HEK293T (cell line): ENCODE measurements around the gene TEX11.

Experiments
- ARNT ChIP-seq: fragments of 450-650 bp; IDR thresholded peaks from 2 replicates; pipeline ENCODE4 v1.6.1; 2017; ENCODE audit warnings: mild to moderate bottlenecking
- ELF4 ChIP-seq: fragments of 450-650 bp; IDR thresholded peaks from 2 replicates; pipeline ENCODE4 v1.6.1; 2017; ENCODE audit warnings: antibody characterized with exemption
- FOXA1 ChIP-seq: fragments of 450-650 bp; IDR thresholded peaks from 2 replicates; pipeline ENCODE4 v1.6.1; 2016; ENCODE audit warnings: mild to moderate bottlenecking
- FOXK2 ChIP-seq: fragments of 450-650 bp; IDR thresholded peaks from 2 replicates; pipeline ENCODE4 v1.6.1; 2016; ENCODE audit warnings: mild to moderate bottlenecking
- HDGF ChIP-seq: fragments of 450-650 bp; IDR thresholded peaks from 2 replicates; pipeline ENCODE4 v1.6.1; 2017; ENCODE audit warnings: antibody characterized with exemption, borderline replicate concordance
- NFRKB ChIP-seq: fragments of 450-650 bp; IDR thresholded peaks from 2 replicates; pipeline ENCODE4 v1.6.1; 2016; ENCODE audit warnings: mild to moderate bottlenecking, moderate library complexity
- PKNOX1 ChIP-seq: fragments of 450-650 bp; IDR thresholded peaks from 2 replicates; pipeline ENCODE4 v1.6.1; 2016
- SP1 ChIP-seq: fragments of 450-650 bp; IDR thresholded peaks from 2 replicates; pipeline ENCODE4 v1.6.1; 2017
- SUZ12 ChIP-seq: fragments of 450-650 bp; IDR thresholded peaks from 2 replicates; pipeline ENCODE4 v1.6.1; 2016; ENCODE audit warnings: mild to moderate bottlenecking

DNA sequence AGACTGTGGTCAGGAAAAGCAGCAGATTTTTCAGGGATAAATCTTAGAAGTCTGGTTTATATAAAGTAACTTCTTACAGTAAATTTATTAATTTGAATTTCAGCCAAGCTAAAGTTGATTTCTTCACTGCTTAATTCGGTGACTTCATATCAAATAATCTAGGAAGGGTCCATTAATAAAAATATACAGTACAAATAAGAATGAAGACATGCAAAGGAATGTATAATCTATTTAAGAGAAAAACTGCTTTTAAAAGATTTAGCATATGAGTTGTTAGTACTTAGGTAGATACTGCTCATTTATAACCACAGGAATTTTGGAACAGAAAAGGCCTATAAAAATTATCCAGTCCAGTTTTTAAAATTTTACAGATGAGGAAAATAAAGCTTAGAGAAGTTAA lies 286.8 kb downstream of the TEX11 start:
- TF ChIP-seq FOXK2 (no peak), SP1 (no peak), ARNT (no peak), SUZ12 (no peak), HDGF (no peak), PKNOX1 (no peak), FOXA1 (no peak), NFRKB (no peak), ELF4 (no peak)
